ENCODE data around the gene SENP6.

GRCh38 chr6:75618437-75618836 is 16.8 kb downstream of the SENP6 start:
- TF ChIP-seq ZNF384 (IDR thresholded peaks at IDR 0.05) = no peak
- TF ChIP-seq FOXA1 (IDR thresholded peaks at IDR 0.05) = no peak
- no peak for TF ChIP-seq FOXM1 (IDR thresholded peaks at IDR 0.05; ENCODE audit: borderline replicate concordance)

Measured in HEK293T (cell line).